Measurements from ENCODE around the gene GRM4. TPM values are rescaled to one million over a fixed set of nuclear protein-coding genes. Genes with fewer than 3 reads are reported as not detected.

GRM4 gene
- total RNA-seq, 1 experiment from 2014 or later, result 0.41 TPM

DNA sequence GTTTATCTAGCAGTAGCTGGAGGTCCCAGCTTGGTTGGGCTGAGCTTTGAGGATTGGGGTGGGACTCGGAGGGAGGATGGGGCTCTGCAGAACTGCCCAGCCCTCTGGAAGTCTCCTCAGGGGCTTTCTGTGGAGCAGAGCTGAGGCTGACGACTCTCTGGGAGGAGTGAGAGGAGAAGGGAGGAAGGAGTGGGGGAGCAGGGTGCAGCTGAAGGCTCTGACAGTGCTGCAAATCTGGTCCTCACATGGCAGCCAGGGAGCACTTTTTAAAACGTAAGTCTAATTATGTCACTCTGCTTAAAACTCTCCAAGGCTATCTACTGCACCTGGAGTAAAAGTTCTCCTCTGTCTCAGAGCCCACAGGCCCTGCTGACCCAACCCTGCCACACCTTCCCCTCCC lies 32.4 kb downstream of the GRM4 start:
- no TSS peak for BruUV-seq (replicated peaks)
- H3K4me1 ChIP-seq (ENCODE audit: insufficient read depth, low read length, poor library complexity, severe bottlenecking), result no peaks in the 10 kb centered on the region
- no peak for TF ChIP-seq EZH2 (IDR thresholded peaks at IDR 0.05; ENCODE audit: borderline replicate concordance, low read depth, low read length, poor library complexity, severe bottlenecking)
- TF ChIP-seq, protein P1, sequence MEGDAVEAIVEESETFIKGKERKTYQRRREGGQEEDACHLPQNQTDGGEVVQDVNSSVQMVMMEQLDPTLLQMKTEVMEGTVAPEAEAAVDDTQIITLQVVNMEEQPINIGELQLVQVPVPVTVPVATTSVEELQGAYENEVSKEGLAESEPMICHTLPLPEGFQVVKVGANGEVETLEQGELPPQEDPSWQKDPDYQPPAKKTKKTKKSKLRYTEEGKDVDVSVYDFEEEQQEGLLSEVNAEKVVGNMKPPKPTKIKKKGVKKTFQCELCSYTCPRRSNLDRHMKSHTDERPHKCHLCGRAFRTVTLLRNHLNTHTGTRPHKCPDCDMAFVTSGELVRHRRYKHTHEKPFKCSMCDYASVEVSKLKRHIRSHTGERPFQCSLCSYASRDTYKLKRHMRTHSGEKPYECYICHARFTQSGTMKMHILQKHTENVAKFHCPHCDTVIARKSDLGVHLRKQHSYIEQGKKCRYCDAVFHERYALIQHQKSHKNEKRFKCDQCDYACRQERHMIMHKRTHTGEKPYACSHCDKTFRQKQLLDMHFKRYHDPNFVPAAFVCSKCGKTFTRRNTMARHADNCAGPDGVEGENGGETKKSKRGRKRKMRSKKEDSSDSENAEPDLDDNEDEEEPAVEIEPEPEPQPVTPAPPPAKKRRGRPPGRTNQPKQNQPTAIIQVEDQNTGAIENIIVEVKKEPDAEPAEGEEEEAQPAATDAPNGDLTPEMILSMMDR (conservative IDR thresholded peaks at IDR 0.05; ENCODE audit: low read depth, low read length), result no peak
- intact Hi-C loops (cut with micrococcal nuclease; ENCODE audit: unreplicated experiment), result no loop called here
- no peak overlapping the region for H3K27ac ChIP-seq (ENCODE audit: low read depth, low read length, poor library complexity, severe bottlenecking)
- no peak overlapping the region for H3K4me3 ChIP-seq (ENCODE audit: low read depth, low read length, poor library complexity, severe bottlenecking)
- DNase-seq (ENCODE audit: low spot score), result no peak
- no peaks in the 10 kb centered on the region for H3K36me3 ChIP-seq (ENCODE audit: insufficient read depth, low read length, poor library complexity, severe bottlenecking)
- CTCF ChIA-PET, result no interaction called here
- POLR2A ChIA-PET (ENCODE audit: low non-redundant PET), result no interaction called here
- H3K27me3 ChIP-seq (replicated peaks; ENCODE audit: insufficient read depth, low read depth, low read length, poor library complexity), result peaks cover 58% of the 10 kb centered on the region
- H3K9me3 ChIP-seq (ENCODE audit: low read depth, low read length, poor library complexity, severe bottlenecking), result no peaks in the 10 kb centered on the region

DNA sequence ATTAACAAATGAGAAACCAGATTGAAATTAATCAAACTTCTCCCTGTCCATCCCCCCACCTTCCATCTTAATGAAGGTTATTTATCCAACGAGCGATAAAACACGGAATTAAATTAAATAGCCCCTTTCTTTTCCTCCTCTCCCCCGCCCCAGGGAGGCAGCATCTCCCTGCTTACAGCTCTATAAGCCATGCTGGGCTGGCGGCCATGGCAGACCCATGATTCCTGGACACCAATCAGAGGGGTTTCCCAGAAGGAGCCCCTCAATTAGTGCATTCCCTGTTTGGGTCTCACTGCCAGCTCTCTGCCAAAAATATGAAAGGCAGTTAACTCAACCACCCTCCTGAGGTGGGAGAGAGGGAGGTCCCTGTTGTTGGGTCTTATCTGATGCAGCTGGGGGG lies 33.8 kb downstream of the GRM4 start:
- ChIA-PET CTCF (no interaction called here), POLR2A (ENCODE audit: low non-redundant PET) (no interaction called here)
- H3K4me1 ChIP-seq (ENCODE audit: insufficient read depth, low read length, poor library complexity, severe bottlenecking), result no peaks in the 10 kb centered on the region
- BruUV-seq (replicated peaks), result no TSS peak
- peaks cover 56% of the 10 kb centered on the region for H3K27me3 ChIP-seq (replicated peaks; ENCODE audit: insufficient read depth, low read depth, low read length, poor library complexity)
- no peaks in the 10 kb centered on the region for H3K36me3 ChIP-seq (ENCODE audit: insufficient read depth, low read length, poor library complexity, severe bottlenecking)
- H3K27ac ChIP-seq (ENCODE audit: low read depth, low read length, poor library complexity, severe bottlenecking), result no peak overlapping the region
- no peaks in the 10 kb centered on the region for H3K9me3 ChIP-seq (ENCODE audit: low read depth, low read length, poor library complexity, severe bottlenecking)
- no peak for TF ChIP-seq EZH2 (IDR thresholded peaks at IDR 0.05; ENCODE audit: borderline replicate concordance, low read depth, low read length, poor library complexity, severe bottlenecking)
- TF ChIP-seq, protein P1 (conservative IDR thresholded peaks at IDR 0.05; ENCODE audit: low read depth, low read length), result no peak
- DNase-seq (ENCODE audit: low spot score), result no peak
- H3K4me3 ChIP-seq (ENCODE audit: low read depth, low read length, poor library complexity, severe bottlenecking), result no peak overlapping the region
- intact Hi-C loops (cut with micrococcal nuclease; ENCODE audit: unreplicated experiment), result no loop called here

DNA sequence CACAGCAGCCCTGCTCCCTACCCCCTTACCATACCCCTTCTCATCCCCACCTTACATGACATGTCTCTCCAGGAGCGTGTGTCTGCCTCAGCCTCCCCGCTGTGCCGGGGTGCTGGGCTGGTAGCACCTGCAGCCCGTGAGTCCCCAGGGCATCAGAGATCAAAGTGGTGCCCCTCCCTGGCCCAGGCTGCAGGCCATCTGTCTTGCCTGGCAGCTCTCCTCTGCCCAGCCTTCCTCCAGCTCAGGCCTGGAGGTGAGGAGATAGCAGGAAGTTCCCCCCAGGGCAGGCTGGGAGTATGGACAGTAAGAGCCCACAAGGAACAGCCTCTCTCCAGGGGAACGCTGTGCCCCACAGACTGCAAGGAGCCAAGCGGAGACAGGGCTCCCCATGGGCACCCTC lies 35.3 kb downstream of the GRM4 start:
- Histone ChIP-seq H3K4me1 (ENCODE audit: insufficient read depth, low read length, poor library complexity, severe bottlenecking) (no peaks in the 10 kb centered on the region), H3K9me3 (ENCODE audit: low read depth, low read length, poor library complexity, severe bottlenecking) (no peaks in the 10 kb centered on the region), H3K4me3 (ENCODE audit: low read depth, low read length, poor library complexity, severe bottlenecking) (no peak overlapping the region), H3K27ac (ENCODE audit: low read depth, low read length, poor library complexity, severe bottlenecking) (no peak overlapping the region), H3K27me3 (replicated peaks; ENCODE audit: insufficient read depth, low read depth, low read length, poor library complexity) (peaks cover 43% of the 10 kb centered on the region), H3K36me3 (ENCODE audit: insufficient read depth, low read length, poor library complexity, severe bottlenecking) (no peaks in the 10 kb centered on the region)
- TF ChIP-seq, protein P1 (conservative IDR thresholded peaks at IDR 0.05; ENCODE audit: low read depth, low read length), result no peak
- no peak for TF ChIP-seq EZH2 (IDR thresholded peaks at IDR 0.05; ENCODE audit: borderline replicate concordance, low read depth, low read length, poor library complexity, severe bottlenecking)
- ChIA-PET CTCF (no interaction called here), POLR2A (ENCODE audit: low non-redundant PET) (no interaction called here)
- BruUV-seq (replicated peaks), result no TSS peak
- no peak for DNase-seq (ENCODE audit: low spot score)
- intact Hi-C loops (cut with micrococcal nuclease; ENCODE audit: unreplicated experiment), result no loop called here
